GM23338 (cell line): Measurements from ENCODE around the gene AP3M1. TPM values are rescaled to one million over a fixed set of nuclear protein-coding genes. Genes with fewer than 3 reads are reported as not detected.
"Not testable (repeated sequence)": the region's sequence is repeated elsewhere in the genome, so short reads cannot be mapped to it uniquely, and the experiment has no call there.

ENCODE experiments used
- ATAC-seq: fragments of 200-7000 bp; cut with Tn5 transposase; 3 replicates; pipeline ENCODE4 v1.9.1; 2020
- DNase-seq: peaks from one replicate; pipeline ENCODE4 v3.0.0-alpha.2; 2015; ENCODE audit warnings: low spot score
- H2AFZ ChIP-seq: fragments of 200-600 bp; sonication (generic); 2 replicates; pipeline ENCODE4 v1.8.0; 2016; ENCODE audit warnings: antibody characterized with exemption, mild to moderate bottlenecking, moderate library complexity
- H3F3A ChIP-seq: fragments of 200-600 bp; sonication (generic); replicated peaks from 2 replicates; pipeline ENCODE4 v1.8.0; 2017; ENCODE audit warnings: antibody characterized with exemption, mixed run types, low read depth
- H3K27ac ChIP-seq: fragments of 200-600 bp; sonication (generic); 2 replicates; pipeline ENCODE4 v1.6.1; 2016; ENCODE audit warnings: low read depth
- H3K27me3 ChIP-seq: fragments of 200-600 bp; sonication (generic); 2 replicates; pipeline ENCODE4 v1.8.0; 2016; ENCODE audit warnings: mild to moderate bottlenecking, mixed run types, moderate library complexity; ENCODE audit not compliant: insufficient read depth
- H3K36me3 ChIP-seq: fragments of 200-600 bp; sonication (generic); 2 replicates; pipeline ENCODE4 v1.8.0; 2016; ENCODE audit warnings: mild to moderate bottlenecking; ENCODE audit not compliant: insufficient read depth
- H3K4me1 ChIP-seq: fragments of 200-600 bp; sonication (generic); 2 replicates; pipeline ENCODE4 v1.8.0; 2016; ENCODE audit warnings: mild to moderate bottlenecking, moderate library complexity; ENCODE audit not compliant: insufficient read depth
- H3K4me2 ChIP-seq: fragments of 200-600 bp; sonication (generic); 2 replicates; pipeline ENCODE4 v1.7.1; 2017; ENCODE audit warnings: mixed run types
- H3K4me3 ChIP-seq: fragments of 200-600 bp; sonication (generic); 2 replicates; pipeline ENCODE4 v1.6.1; 2016; ENCODE audit warnings: mixed run types
- H3K79me2 ChIP-seq: fragments of 200-600 bp; sonication (generic); replicated peaks from 2 replicates; pipeline ENCODE4 v1.8.0; 2017; ENCODE audit warnings: mild to moderate bottlenecking; ENCODE audit not compliant: insufficient read depth
- H3K9me2 ChIP-seq: fragments of 200-600 bp; sonication (generic); 2 replicates; pipeline ENCODE4 v1.8.0; 2017; ENCODE audit not compliant: insufficient read depth
- H4K20me1 ChIP-seq: fragments of 200-600 bp; sonication (generic); replicated peaks from 2 replicates; pipeline ENCODE4 v1.8.0; 2017; ENCODE audit warnings: mild to moderate bottlenecking; ENCODE audit not compliant: insufficient read depth
- H3K27ac Mint-ChIP-seq: 2 replicates; pipeline ENCODE4 v1.8.0; 2020; ENCODE audit warnings: inconsistent platforms, mild to moderate bottlenecking, moderate library complexity, mixed read lengths
- H3K27me3 Mint-ChIP-seq: 3 replicates; pipeline ENCODE4 v1.8.0; 2022; ENCODE audit warnings: low read depth, mild to moderate bottlenecking, moderate library complexity, mixed read lengths, inconsistent platforms; ENCODE audit not compliant: insufficient read depth, poor library complexity
- H3K36me3 Mint-ChIP-seq: 3 replicates; pipeline ENCODE4 v1.8.0; 2021; ENCODE audit warnings: low read depth, mild to moderate bottlenecking, inconsistent platforms, moderate library complexity, mixed read lengths
- H3K4me1 Mint-ChIP-seq: 3 replicates; pipeline ENCODE4 v1.8.0; 2020; ENCODE audit warnings: mild to moderate bottlenecking, inconsistent platforms, mixed read lengths
- H3K4me3 Mint-ChIP-seq: 3 replicates; pipeline ENCODE4 v1.8.0; 2021; ENCODE audit warnings: moderate library complexity, mild to moderate bottlenecking, inconsistent platforms, mixed read lengths
- H3K9me3 Mint-ChIP-seq: 3 replicates; pipeline ENCODE4 v1.8.0; 2020; ENCODE audit warnings: moderate library complexity, mild to moderate bottlenecking, inconsistent platforms, mixed read lengths
- CREB1 ChIP-seq: fragments of 250-450 bp; sonication (Bioruptor Pico); IDR thresholded peaks from 2 replicates; pipeline ENCODE4 v1.5.0; 2020; ENCODE audit warnings: low read depth, mild to moderate bottlenecking, moderate library complexity
- CTCF ChIP-seq, 2 experiments: fragments of 200-600 bp in 1 of 2; sonication (generic) in 1 of 2; conservative IDR thresholded peaks; 2 replicates each; pipeline versions ENCODE4 v1.5.1 to v1.6.1; 2016 to 2017; ENCODE audit warnings: antibody characterized with exemption in 2 of 2, low read depth in 2 of 2, mild to moderate bottlenecking in 2 of 2, moderate library complexity in 1 of 2
- EZH2 ChIP-seq: fragments of 200-600 bp; sonication (generic); IDR thresholded peaks from one replicate; pipeline ENCODE4 v1.8.0; 2017; ENCODE audit warnings: antibody characterized with exemption, mild to moderate bottlenecking, low read depth; ENCODE audit not compliant: unreplicated experiment
- EZH2phosphoT487 ChIP-seq: fragments of 200-600 bp; sonication (generic); IDR thresholded peaks from one replicate; pipeline ENCODE4 v1.8.1; 2018; ENCODE audit warnings: antibody characterized with exemption; ENCODE audit not compliant: unreplicated experiment
- JUNB ChIP-seq: IDR thresholded peaks from one replicate; pipeline ENCODE4 v1.6.1; 2016; ENCODE audit warnings: antibody characterized with exemption; ENCODE audit not compliant: unreplicated experiment
- NANOG ChIP-seq: IDR thresholded peaks from 2 replicates; pipeline ENCODE4 v1.6.1; 2016; ENCODE audit warnings: antibody characterized with exemption, borderline replicate concordance
- POLR2AphosphoS5 ChIP-seq: IDR thresholded peaks from 2 replicates; pipeline ENCODE4 v1.6.1; 2016; ENCODE audit warnings: antibody characterized with exemption, low read depth
- REST ChIP-seq: IDR thresholded peaks from one replicate; pipeline ENCODE4 v1.6.1; 2018; ENCODE audit warnings: antibody characterized with exemption; ENCODE audit not compliant: unreplicated experiment
- STAT1 ChIP-seq: IDR thresholded peaks from one replicate; pipeline ENCODE4 v1.6.1; 2016; ENCODE audit warnings: antibody characterized with exemption; ENCODE audit not compliant: unreplicated experiment
- ZNF114 ChIP-seq: fragments of 250-450 bp; sonication (Bioruptor Pico); IDR thresholded peaks from 2 replicates; pipeline ENCODE4 v1.5.0; 2020; ENCODE audit warnings: mild to moderate bottlenecking, moderate library complexity
- ZNF331 ChIP-seq: fragments of 250-450 bp; sonication (Bioruptor Pico); IDR thresholded peaks from 2 replicates; pipeline ENCODE4 v1.5.0; 2020; ENCODE audit warnings: low read depth, mild to moderate bottlenecking, moderate library complexity
- polyA plus RNA-seq: library from polyadenylated mRNA; unstranded; fragments of >200 nt; fragmentation: Nextera tagmentation; extraction: Ambion mirVana; gene quantifications from 2 replicates; pipeline ENCODE4 v1.2.1, GENCODE V29; 2016
- total RNA-seq: library from RNA; depleted of rRNA; stranded (reverse); fragments of >200 nt; shearing (Covaris generic); gene quantifications from 2 replicates; pipeline ENCODE4 v1.2.3, GENCODE V29; 2014

The AP3M1 gene
- total and polyA plus RNA-seq, 2 experiments from 2014 or later: 13.8 to 41.7 TPM

- H3K36me3 ChIP-seq: no peaks in the 10 kb centered on the region
- no peaks in the 10 kb centered on the region for H3K9me2 ChIP-seq
- peaks cover 20% of the 10 kb centered on the region for H3K4me1 ChIP-seq
- H3K27ac ChIP-seq: peak within 1 kb of the TSS; percentile 81
- H3K4me2 ChIP-seq: peak within 1 kb of the TSS; percentile 92
- H3K4me3 ChIP-seq: peak within 1 kb of the TSS; percentile 76
- H3K4me1 Mint-ChIP-seq: peaks cover 22% of the 10 kb centered on the region
- no peaks in the 10 kb centered on the region for H3F3A ChIP-seq
- H3K79me2 ChIP-seq: peaks cover 89% of the 10 kb centered on the region
- H3K9me3 Mint-ChIP-seq: no peaks in the 10 kb centered on the region
- H3K27me3 ChIP-seq: no peaks in the 10 kb centered on the region
- no peak for TF ChIP-seq EZH2phosphoT487
- peak; percentile 94 for TF ChIP-seq POLR2AphosphoS5
- peak within 1 kb of the TSS; percentile 11 for H2AFZ ChIP-seq
- DNase-seq (peak; percentile 100), ATAC-seq (peak; percentile 84)
- H3K27me3 Mint-ChIP-seq: peaks cover 3% of the 10 kb centered on the region
- H3K36me3 Mint-ChIP-seq: peaks cover 3% of the 10 kb centered on the region; the same call in 1 of the 3 replicates
- H4K20me1 ChIP-seq: peaks cover 3% of the 10 kb centered on the region; the same call in 1 of the 2 replicates
- no peak within 1 kb of the TSS for H3K4me3 Mint-ChIP-seq
- H3K27ac Mint-ChIP-seq: no peak within 1 kb of the TSS; the same call in 1 of the 2 replicates
These were observed 606 bp upstream of the AP3M1 start, which contains the start of gene ADK for GRCh38 chr10:74150990-74151878. Gene ADK, plus strand, starts transcription at chr10:74151221. Its CDS starts 58 bp downstream, at chr10:74151279.

GRCh38 chr10:74146980-74147379 lies 3.6 kb downstream of the AP3M1 start:
- not testable (repeated sequence) for ATAC-seq, H3K9me3 Mint-ChIP-seq, H3K4me3 ChIP-seq, H3F3A ChIP-seq, H2AFZ ChIP-seq, H3K36me3 Mint-ChIP-seq, H3K4me3 Mint-ChIP-seq, H3K27ac Mint-ChIP-seq, H3K27ac ChIP-seq, H3K4me1 ChIP-seq, H3K9me2 ChIP-seq, H4K20me1 ChIP-seq, H3K4me2 ChIP-seq, DNase-seq, H3K4me1 Mint-ChIP-seq, H3K27me3 ChIP-seq, H3K27me3 Mint-ChIP-seq, H3K36me3 ChIP-seq
- H3K79me2 ChIP-seq: peaks cover 81% of the 10 kb centered on the region

GRCh38 chr10:74145133-74145532 lies 5.5 kb downstream of the AP3M1 start:
- no peak for DNase-seq
- Histone ChIP-seq H3K36me3 (no peaks in the 10 kb centered on the region), H3K4me3 (no peak overlapping the region), H3K4me2 (no peak overlapping the region), H3K27me3 (no peaks in the 10 kb centered on the region), H3K4me1 (peaks cover 9% of the 10 kb centered on the region; the same call in 1 of the 2 replicates), H4K20me1 (peaks cover 7% of the 10 kb centered on the region; the same call in 1 of the 2 replicates), H3F3A (no peaks in the 10 kb centered on the region), H3K9me2 (no peaks in the 10 kb centered on the region), H2AFZ (no peak overlapping the region), H3K27ac (no peak overlapping the region), H3K79me2 (peaks cover 85% of the 10 kb centered on the region)
- Mint-ChIP-seq H3K27ac (no peak overlapping the region), H3K27me3 (peaks cover 2% of the 10 kb centered on the region), H3K9me3 (no peaks in the 10 kb centered on the region), H3K4me1 (peaks cover 5% of the 10 kb centered on the region; the same call in 2 of the 3 replicates), H3K4me3 (no peak overlapping the region), H3K36me3 (peaks cover 6% of the 10 kb centered on the region; the same call in 2 of the 3 replicates)
- ATAC-seq: no peak
- no peak for TF ChIP-seq EZH2phosphoT487
- no peak for TF ChIP-seq POLR2AphosphoS5
- TF ChIP-seq REST: no peak
- TF ChIP-seq CREB1: no peak
- TF ChIP-seq STAT1: no peak
- no peak for TF ChIP-seq ZNF114 (CRISPR knock-in tag)
- no peak for TF ChIP-seq ZNF331 (CRISPR knock-in tag)
- no peak for TF ChIP-seq CTCF (conservative IDR thresholded peaks at IDR 0.05; ENCODE audit: low read depth in 2 of 2)
- no peak for TF ChIP-seq NANOG
- TF ChIP-seq EZH2: no peak
- TF ChIP-seq JUNB: no peak
